ENCODE measurements around the gene TBC1D22A.

Gene TBC1D22A

GRCh38 chr22:47002692-47003091 lies 240.2 kb downstream of the TBC1D22A start:
- TF ChIP-seq ZC3H10 (CRISPR knock-in tag; IDR thresholded peaks at IDR 0.05) = no peak
- no peak for ATAC-seq

- no peak for ATAC-seq
- TF ChIP-seq CSDC2 (CRISPR knock-in tag; IDR thresholded peaks at IDR 0.05) (no peak), ZNF70 (CRISPR knock-in tag; IDR thresholded peaks at IDR 0.05) (no peak), TSHZ2 (CRISPR knock-in tag; IDR thresholded peaks at IDR 0.05) (no peak), RARB (CRISPR knock-in tag; IDR thresholded peaks at IDR 0.05) (no peak), OSR1 (CRISPR knock-in tag; IDR thresholded peaks at IDR 0.05) (no peak), TOX (CRISPR knock-in tag; IDR thresholded peaks at IDR 0.05; ENCODE audit: borderline replicate concordance) (no peak), BACH2 (CRISPR knock-in tag; IDR thresholded peaks at IDR 0.05; ENCODE audit: borderline replicate concordance) (no peak), TCF4 (CRISPR knock-in tag; IDR thresholded peaks at IDR 0.05; ENCODE audit: borderline replicate concordance) (no peak), ZFP30 (CRISPR knock-in tag; IDR thresholded peaks at IDR 0.05) (no peak), ZNF565 (CRISPR knock-in tag; conservative IDR thresholded peaks at IDR 0.05; ENCODE audit: low read depth) (no peak), SNAI2 (CRISPR knock-in tag; IDR thresholded peaks at IDR 0.05) (no peak), ZC3H10 (CRISPR knock-in tag; IDR thresholded peaks at IDR 0.05) (no peak), CREB5 (CRISPR knock-in tag; IDR thresholded peaks at IDR 0.05; ENCODE audit: low read depth) (no peak), ISL1 (CRISPR knock-in tag; IDR thresholded peaks at IDR 0.05) (no peak), PATZ1 (CRISPR knock-in tag; IDR thresholded peaks at IDR 0.05; ENCODE audit: borderline replicate concordance) (no peak), PPARA (CRISPR knock-in tag; IDR thresholded peaks at IDR 0.05; ENCODE audit: borderline replicate concordance) (no peak)
These were observed 243.3 kb downstream of the TBC1D22A start for GRCh38 chr22:47005506-47006408.

GRCh38 chr22:47006433-47006832 lies 244.0 kb downstream of the TBC1D22A start:
- no peak for ATAC-seq
- TF ChIP-seq ISL1 (CRISPR knock-in tag; IDR thresholded peaks at IDR 0.05) (no peak), SNAI2 (CRISPR knock-in tag; IDR thresholded peaks at IDR 0.05) (no peak), ESRRG (CRISPR knock-in tag; IDR thresholded peaks at IDR 0.05) (no peak), ZFP30 (CRISPR knock-in tag; IDR thresholded peaks at IDR 0.05) (no peak), ZC3H10 (CRISPR knock-in tag; IDR thresholded peaks at IDR 0.05) (no peak), OSR1 (CRISPR knock-in tag; IDR thresholded peaks at IDR 0.05) (no peak), POU6F1 (CRISPR knock-in tag; IDR thresholded peaks at IDR 0.05; ENCODE audit: borderline replicate concordance, low read depth) (no peak), CSRNP3 (CRISPR knock-in tag; IDR thresholded peaks at IDR 0.05) (no peak), ZNF565 (CRISPR knock-in tag; conservative IDR thresholded peaks at IDR 0.05; ENCODE audit: low read depth) (no peak), CSDC2 (CRISPR knock-in tag; IDR thresholded peaks at IDR 0.05) (no peak), BACH2 (CRISPR knock-in tag; IDR thresholded peaks at IDR 0.05; ENCODE audit: borderline replicate concordance) (no peak), PPARA (CRISPR knock-in tag; IDR thresholded peaks at IDR 0.05; ENCODE audit: borderline replicate concordance) (no peak), ZNF70 (CRISPR knock-in tag; IDR thresholded peaks at IDR 0.05) (no peak), TCF4 (CRISPR knock-in tag; IDR thresholded peaks at IDR 0.05; ENCODE audit: borderline replicate concordance) (no peak), ZFP3 (CRISPR knock-in tag; IDR thresholded peaks at IDR 0.05) (no peak), RARB (CRISPR knock-in tag; IDR thresholded peaks at IDR 0.05) (no peak), ZNF8 (CRISPR knock-in tag; IDR thresholded peaks at IDR 0.05) (no peak), PATZ1 (CRISPR knock-in tag; IDR thresholded peaks at IDR 0.05; ENCODE audit: borderline replicate concordance) (no peak), CREB5 (CRISPR knock-in tag; IDR thresholded peaks at IDR 0.05; ENCODE audit: low read depth) (no peak), TOX (CRISPR knock-in tag; IDR thresholded peaks at IDR 0.05; ENCODE audit: borderline replicate concordance) (no peak)
